Testis (tissue), 2 donors: ENCODE data around the gene MPHOSPH9.

Source experiments
- POLR2A ChIP-seq: fragments of 450-650 bp; IDR thresholded peaks from one replicate; pipeline ENCODE4 v1.6.1; 2017; ENCODE audit warnings: antibody characterized with exemption, mild to moderate bottlenecking, moderate library complexity
- TF ChIP-seq, protein P1 (sequence below), 3 experiments: fragments of 450-650 bp in 2 of 3; fragments of 200-600 bp in 1 of 3; sonication (generic) in 1 of 3; IDR thresholded peaks; one replicate each; pipeline ENCODE4 v1.5.1; 2016 to 2019; ENCODE audit warnings: antibody characterized with exemption in 3 of 3, mild to moderate bottlenecking in 2 of 3, moderate library complexity in 1 of 3

DNA sequence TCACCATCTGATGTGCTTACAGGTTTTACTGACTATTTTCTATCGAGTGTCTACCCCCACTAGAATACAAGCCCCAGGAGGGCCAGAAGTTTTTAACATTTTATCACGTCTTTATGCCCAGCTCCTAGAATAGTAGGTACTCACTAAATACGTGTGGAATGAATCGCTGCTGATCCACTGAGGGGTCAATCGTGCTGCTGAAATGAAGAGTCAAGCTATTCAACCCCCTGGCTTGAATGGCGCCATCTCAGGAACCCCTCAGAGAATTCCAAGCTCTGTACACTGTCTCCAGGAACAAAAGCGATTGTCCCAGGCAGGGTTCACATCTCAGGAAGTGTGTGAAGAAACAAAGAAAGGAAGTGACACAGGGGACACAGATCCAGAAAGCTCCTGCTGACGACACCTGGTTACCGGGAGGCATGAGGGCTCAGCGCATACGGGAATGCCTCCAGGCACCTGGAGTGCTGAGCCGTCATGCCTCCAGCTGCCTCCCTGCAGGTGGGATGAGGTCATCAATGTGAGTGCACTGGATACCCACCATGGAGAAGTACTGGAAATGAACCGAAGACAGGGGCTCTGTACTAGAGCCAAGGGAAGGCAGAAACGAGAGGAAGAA, 127.6 kb downstream of the MPHOSPH9 start:
- TF ChIP-seq, protein P1, sequence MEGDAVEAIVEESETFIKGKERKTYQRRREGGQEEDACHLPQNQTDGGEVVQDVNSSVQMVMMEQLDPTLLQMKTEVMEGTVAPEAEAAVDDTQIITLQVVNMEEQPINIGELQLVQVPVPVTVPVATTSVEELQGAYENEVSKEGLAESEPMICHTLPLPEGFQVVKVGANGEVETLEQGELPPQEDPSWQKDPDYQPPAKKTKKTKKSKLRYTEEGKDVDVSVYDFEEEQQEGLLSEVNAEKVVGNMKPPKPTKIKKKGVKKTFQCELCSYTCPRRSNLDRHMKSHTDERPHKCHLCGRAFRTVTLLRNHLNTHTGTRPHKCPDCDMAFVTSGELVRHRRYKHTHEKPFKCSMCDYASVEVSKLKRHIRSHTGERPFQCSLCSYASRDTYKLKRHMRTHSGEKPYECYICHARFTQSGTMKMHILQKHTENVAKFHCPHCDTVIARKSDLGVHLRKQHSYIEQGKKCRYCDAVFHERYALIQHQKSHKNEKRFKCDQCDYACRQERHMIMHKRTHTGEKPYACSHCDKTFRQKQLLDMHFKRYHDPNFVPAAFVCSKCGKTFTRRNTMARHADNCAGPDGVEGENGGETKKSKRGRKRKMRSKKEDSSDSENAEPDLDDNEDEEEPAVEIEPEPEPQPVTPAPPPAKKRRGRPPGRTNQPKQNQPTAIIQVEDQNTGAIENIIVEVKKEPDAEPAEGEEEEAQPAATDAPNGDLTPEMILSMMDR (IDR thresholded peaks at IDR 0.05), result no peak
- TF ChIP-seq POLR2A, result no peak
